ENCODE data around the gene SIPA1L3. TPM values are rescaled to one million over a fixed set of nuclear protein-coding genes. Genes with fewer than 3 reads are reported as not detected.

SIPA1L3 gene
- total RNA-seq, 2 experiments from 2014 or later = 15.5 to 17.7 TPM

GRCh38 chr19:38172001-38172400 is 265.0 kb downstream of the SIPA1L3 start:
- Histone ChIP-seq H3K9me3 (ENCODE audit: control insufficient read depth in 1 of 2, insufficient read depth in 1 of 2, low read length in 2 of 2) (no peaks in the 10 kb centered on the region), H3K27ac (ENCODE audit: low read depth in 1 of 2, low read length in 2 of 2) (no peak overlapping the region), H3K27me3 (ENCODE audit: control insufficient read depth in 1 of 2, insufficient read depth in 2 of 2, low read length in 2 of 2) (no peaks in the 10 kb centered on the region), H3K36me3 (ENCODE audit: insufficient read depth, low read length) (no peaks in the 10 kb centered on the region), H3K4me3 (ENCODE audit: low read length) (no peak overlapping the region), H3K4me1 (ENCODE audit: insufficient read depth, low read length) (no peaks in the 10 kb centered on the region)
- TF ChIP-seq, protein P1, sequence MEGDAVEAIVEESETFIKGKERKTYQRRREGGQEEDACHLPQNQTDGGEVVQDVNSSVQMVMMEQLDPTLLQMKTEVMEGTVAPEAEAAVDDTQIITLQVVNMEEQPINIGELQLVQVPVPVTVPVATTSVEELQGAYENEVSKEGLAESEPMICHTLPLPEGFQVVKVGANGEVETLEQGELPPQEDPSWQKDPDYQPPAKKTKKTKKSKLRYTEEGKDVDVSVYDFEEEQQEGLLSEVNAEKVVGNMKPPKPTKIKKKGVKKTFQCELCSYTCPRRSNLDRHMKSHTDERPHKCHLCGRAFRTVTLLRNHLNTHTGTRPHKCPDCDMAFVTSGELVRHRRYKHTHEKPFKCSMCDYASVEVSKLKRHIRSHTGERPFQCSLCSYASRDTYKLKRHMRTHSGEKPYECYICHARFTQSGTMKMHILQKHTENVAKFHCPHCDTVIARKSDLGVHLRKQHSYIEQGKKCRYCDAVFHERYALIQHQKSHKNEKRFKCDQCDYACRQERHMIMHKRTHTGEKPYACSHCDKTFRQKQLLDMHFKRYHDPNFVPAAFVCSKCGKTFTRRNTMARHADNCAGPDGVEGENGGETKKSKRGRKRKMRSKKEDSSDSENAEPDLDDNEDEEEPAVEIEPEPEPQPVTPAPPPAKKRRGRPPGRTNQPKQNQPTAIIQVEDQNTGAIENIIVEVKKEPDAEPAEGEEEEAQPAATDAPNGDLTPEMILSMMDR (IDR thresholded peaks at IDR 0.05) = no peak
- ChIA-PET POLR2A (interaction anchor here (0.6 kb wide), 1 partner anchor 42 kb away, joined by 3 read pairs; no protein-coding TSS in a partner anchor), CTCF (no interaction called here)
- H3K27ac Mint-ChIP-seq = no peak overlapping the region
- peaks cover 43% of the 10 kb centered on the region for H3K36me3 Mint-ChIP-seq (ENCODE audit: low read depth)
- H3K9me3 Mint-ChIP-seq = no peaks in the 10 kb centered on the region
- H3K4me1 Mint-ChIP-seq (ENCODE audit: low read depth) = no peaks in the 10 kb centered on the region
- no peak overlapping the region for H3K4me3 Mint-ChIP-seq
- no peaks in the 10 kb centered on the region for H3K27me3 Mint-ChIP-seq
- intact Hi-C loops (cut with DNase I, micrococcal nuclease) = no loop called here
- DNase-seq (no peak), ATAC-seq (ENCODE audit: poor library complexity) (no peak)

GRCh38 chr19:38173291-38174041 is 266.5 kb downstream of the SIPA1L3 start:
- Mint-ChIP-seq H3K4me1 (ENCODE audit: low read depth) (no peaks in the 10 kb centered on the region), H3K36me3 (ENCODE audit: low read depth) (peaks cover 42% of the 10 kb centered on the region), H3K4me3 (no peak overlapping the region), H3K27me3 (no peaks in the 10 kb centered on the region), H3K9me3 (no peaks in the 10 kb centered on the region), H3K27ac (no peak overlapping the region)
- intact Hi-C loops (cut with DNase I, micrococcal nuclease) = no loop called here
- no peak for DNase-seq
- H3K4me1 ChIP-seq (ENCODE audit: insufficient read depth, low read length) = no peaks in the 10 kb centered on the region
- ATAC-seq (ENCODE audit: poor library complexity) = no peak
- H3K9me3 ChIP-seq (ENCODE audit: control insufficient read depth in 1 of 2, insufficient read depth in 1 of 2, low read length in 2 of 2) = peaks cover 0 to 9% of the 10 kb centered on the region in 2 experiments
- H3K27me3 ChIP-seq (ENCODE audit: control insufficient read depth in 1 of 2, insufficient read depth in 2 of 2, low read length in 2 of 2) = no peaks in the 10 kb centered on the region
- no peak overlapping the region for H3K27ac ChIP-seq (ENCODE audit: low read depth in 1 of 2, low read length in 2 of 2)
- CTCF ChIA-PET = no interaction called here
- no peak overlapping the region for H3K4me3 ChIP-seq (ENCODE audit: low read length)
- no peaks in the 10 kb centered on the region for H3K36me3 ChIP-seq (ENCODE audit: insufficient read depth, low read length)
- TF ChIP-seq, protein P1 (IDR thresholded peaks at IDR 0.05) = no peak
- POLR2A ChIA-PET = no interaction called here

DNA sequence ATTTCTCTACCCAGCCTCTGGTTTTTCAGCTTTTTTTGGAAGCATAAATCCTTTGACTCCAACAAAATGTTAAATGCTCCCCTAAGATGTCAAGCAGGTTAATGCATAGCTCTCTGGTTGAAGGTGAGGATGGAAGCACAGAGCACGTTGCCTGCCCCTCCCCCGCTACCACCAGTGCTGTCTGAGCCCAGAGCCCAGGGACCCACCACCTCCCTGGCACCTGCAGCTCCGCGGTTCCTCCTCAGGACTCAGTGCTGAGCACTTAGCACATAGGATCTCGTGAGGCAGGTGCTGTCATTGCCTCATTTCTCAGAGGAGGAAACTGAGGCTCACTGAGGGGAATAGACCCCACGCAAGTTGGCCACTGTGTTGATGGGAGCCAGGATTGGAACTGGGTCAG is 268.4 kb downstream of the SIPA1L3 start:
- Histone ChIP-seq H3K4me1 (ENCODE audit: insufficient read depth, low read length) (no peaks in the 10 kb centered on the region), H3K4me3 (ENCODE audit: low read length) (no peak overlapping the region), H3K27me3 (ENCODE audit: control insufficient read depth in 1 of 2, insufficient read depth in 2 of 2, low read length in 2 of 2) (no peaks in the 10 kb centered on the region), H3K9me3 (ENCODE audit: control insufficient read depth in 1 of 2, insufficient read depth in 1 of 2, low read length in 2 of 2) (peaks cover 10 to 25% of the 10 kb centered on the region in 2 experiments), H3K36me3 (ENCODE audit: insufficient read depth, low read length) (no peaks in the 10 kb centered on the region), H3K27ac (ENCODE audit: low read depth in 1 of 2, low read length in 2 of 2) (no peak overlapping the region)
- no peak for ATAC-seq (ENCODE audit: poor library complexity)
- no peak for DNase-seq
- ChIA-PET CTCF (interaction anchor here (1.0 kb wide), 1 partner anchor 273 kb away, joined by 3 read pairs; no protein-coding TSS in a partner anchor), POLR2A (no interaction called here)
- no peaks in the 10 kb centered on the region for H3K27me3 Mint-ChIP-seq
- peaks cover 48% of the 10 kb centered on the region for H3K36me3 Mint-ChIP-seq (ENCODE audit: low read depth)
- intact Hi-C loops (cut with DNase I, micrococcal nuclease) = no loop called here
- TF ChIP-seq, protein P1 (IDR thresholded peaks at IDR 0.05) = no peak
- H3K27ac Mint-ChIP-seq = no peak overlapping the region
- no peak overlapping the region for H3K4me3 Mint-ChIP-seq
- peaks cover 2% of the 10 kb centered on the region for H3K9me3 Mint-ChIP-seq
- H3K4me1 Mint-ChIP-seq (ENCODE audit: low read depth) = no peaks in the 10 kb centered on the region
